Left lung (tissue), 10 donors: Measurements from ENCODE around the gene KLHL2. TPM values are rescaled to one million over a fixed set of nuclear protein-coding genes. Genes with fewer than 3 reads are reported as not detected.

Experiments
- ATAC-seq: fragments of 200-7000 bp; cut with Tn5 transposase; one replicate; pipeline ENCODE4 v1.9.1; 2020; ENCODE audit warnings: moderate library complexity
- DNase-seq, 4 donors: peaks; one replicate each; pipeline ENCODE4 v3.0.0-alpha.2; 2013 to 2020
- H3K27ac ChIP-seq, 2 donors: fragments of 200-600 bp; sonication (generic) in 1 of 2; one replicate each; pipeline versions ENCODE4 v1.5.0 to v1.8.0; 2020 to 2021
- H3K27me3 ChIP-seq, 2 donors: fragments of 200-600 bp; sonication (generic) in 1 of 2; one replicate each; pipeline versions ENCODE4 v1.5.0 to v1.8.0; 2020 to 2021
- H3K36me3 ChIP-seq, 2 donors: fragments of 200-600 bp; sonication (generic) in 1 of 2; one replicate each; pipeline versions ENCODE4 v1.5.0 to v1.8.0; 2020 to 2021
- H3K4me1 ChIP-seq, 2 donors: fragments of 200-600 bp; one replicate each; pipeline ENCODE4 v1.8.0; 2021
- H3K4me3 ChIP-seq, 2 donors: fragments of 200-600 bp; sonication (generic) in 1 of 2; one replicate each; pipeline versions ENCODE4 v1.5.0 to v1.8.0; 2020 to 2021; ENCODE audit warnings: mild to moderate bottlenecking in 1 of 2
- H3K9me3 ChIP-seq, 2 donors: fragments of 200-600 bp; sonication (generic) in 1 of 2; one replicate each; pipeline versions ENCODE4 v1.5.0 to v1.8.0; 2020 to 2021
- intact Hi-C, 2 donors: fragments of 100-400 bp; cut with DNase I; formaldehyde crosslinking; loops; one replicate each; pipeline versions ENCODE4 v1.11.2 to v1.14.2; 2022
- polyA plus RNA-seq, 6 donors: library from polyadenylated mRNA; unstranded; fragments of 120-200 nt; gene quantifications; one replicate each; pipeline ENCODE4 v1.2.1, GENCODE V29; 2013; ENCODE audit not compliant: insufficient read length in 6 of 6
- total RNA-seq, 2 donors: library from RNA; stranded (reverse); fragmentation: NEBNext Ultra II Directional; extraction: Animal tissue kit (Norgen Biotek cat#: 25700); gene quantifications; one replicate each; pipeline ENCODE4 v1.2.1, GENCODE V29; 2021
- TF ChIP-seq, protein P1 (sequence below), 2 donors: fragments of 200-600 bp; sonication (generic) in 1 of 2; IDR thresholded peaks; one replicate each; pipeline versions ENCODE4 v1.5.0 to v1.8.0; 2021; ENCODE audit warnings: antibody characterized with exemption in 2 of 2
- donor health status: DM: no; HTN: yes; CAD: no.
- donor health status: DM: no; HTN: no; CAD: no.

The KLHL2 gene
- total and polyA plus RNA-seq, 8 donors, result 16.2 to 53.4 (median 18.6) TPM

DNA sequence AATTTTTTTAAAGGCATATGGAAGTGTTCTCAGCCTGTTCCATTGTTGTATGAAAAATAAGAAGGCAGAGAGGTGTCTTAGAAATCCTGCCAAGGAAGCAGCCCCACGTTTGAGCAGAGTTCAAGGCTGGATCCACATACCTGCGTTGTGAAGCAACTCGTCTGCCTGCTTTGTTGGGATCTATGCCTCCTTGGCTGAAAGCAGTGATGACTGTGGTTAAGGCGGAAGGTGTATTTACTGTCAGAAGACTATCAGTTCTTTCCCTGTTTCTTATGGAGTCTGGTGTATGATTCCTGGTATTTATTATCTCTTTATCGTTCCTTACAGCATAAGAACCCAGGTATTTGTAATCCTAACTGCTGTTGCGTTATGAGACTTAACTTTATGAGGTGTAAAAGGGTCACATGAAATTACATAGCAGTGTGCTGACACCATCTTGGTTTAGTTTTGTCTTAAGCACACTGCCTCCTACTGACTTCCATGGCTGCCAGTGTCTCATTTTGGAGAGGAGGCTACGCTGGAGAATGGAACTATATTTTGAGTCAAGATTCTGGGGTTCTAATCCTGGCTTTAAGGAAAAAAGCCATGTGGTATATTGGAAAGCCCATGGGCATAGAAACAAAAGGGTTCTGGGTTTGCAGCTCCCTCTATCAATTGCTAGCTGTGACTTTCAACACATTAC, 117.0 kb downstream of the KLHL2 start:
- Histone ChIP-seq H3K27ac (no peak overlapping the region), H3K9me3 (no peaks in the 10 kb centered on the region), H3K4me1 (peaks cover 0 to 28% of the 10 kb centered on the region in 2 donors), H3K4me3 (no peak overlapping the region), H3K36me3 (peaks cover 0 to 17% of the 10 kb centered on the region in 2 donors), H3K27me3 (no peaks in the 10 kb centered on the region)
- TF ChIP-seq, protein P1, sequence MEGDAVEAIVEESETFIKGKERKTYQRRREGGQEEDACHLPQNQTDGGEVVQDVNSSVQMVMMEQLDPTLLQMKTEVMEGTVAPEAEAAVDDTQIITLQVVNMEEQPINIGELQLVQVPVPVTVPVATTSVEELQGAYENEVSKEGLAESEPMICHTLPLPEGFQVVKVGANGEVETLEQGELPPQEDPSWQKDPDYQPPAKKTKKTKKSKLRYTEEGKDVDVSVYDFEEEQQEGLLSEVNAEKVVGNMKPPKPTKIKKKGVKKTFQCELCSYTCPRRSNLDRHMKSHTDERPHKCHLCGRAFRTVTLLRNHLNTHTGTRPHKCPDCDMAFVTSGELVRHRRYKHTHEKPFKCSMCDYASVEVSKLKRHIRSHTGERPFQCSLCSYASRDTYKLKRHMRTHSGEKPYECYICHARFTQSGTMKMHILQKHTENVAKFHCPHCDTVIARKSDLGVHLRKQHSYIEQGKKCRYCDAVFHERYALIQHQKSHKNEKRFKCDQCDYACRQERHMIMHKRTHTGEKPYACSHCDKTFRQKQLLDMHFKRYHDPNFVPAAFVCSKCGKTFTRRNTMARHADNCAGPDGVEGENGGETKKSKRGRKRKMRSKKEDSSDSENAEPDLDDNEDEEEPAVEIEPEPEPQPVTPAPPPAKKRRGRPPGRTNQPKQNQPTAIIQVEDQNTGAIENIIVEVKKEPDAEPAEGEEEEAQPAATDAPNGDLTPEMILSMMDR (IDR thresholded peaks at IDR 0.05), result no peak
- no peak for DNase-seq
- no peak for ATAC-seq
- intact Hi-C loops, result no loop called here

DNA sequence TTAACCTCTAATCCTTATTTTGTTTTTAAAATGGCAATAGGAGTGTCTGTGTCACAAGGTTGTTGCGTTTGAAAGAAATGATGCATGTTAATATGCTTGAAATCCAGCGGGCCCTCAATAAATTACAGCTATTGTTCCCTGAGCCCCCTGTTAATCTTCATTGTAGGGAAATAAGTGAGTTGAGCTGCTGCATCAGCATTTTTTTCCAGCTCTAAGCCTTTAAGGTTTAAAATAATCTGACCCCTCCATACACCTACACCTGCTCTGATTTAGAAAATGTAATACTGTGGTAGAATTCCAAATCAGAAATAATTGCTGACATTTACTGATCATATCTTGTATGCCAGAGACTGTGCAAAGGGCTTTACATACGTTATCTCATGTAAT, 117.5 kb downstream of the KLHL2 start:
- Histone ChIP-seq H3K4me1 (peaks cover 0 to 28% of the 10 kb centered on the region in 2 donors), H3K36me3 (peaks cover 0 to 11% of the 10 kb centered on the region in 2 donors), H3K9me3 (no peaks in the 10 kb centered on the region), H3K4me3 (no peak overlapping the region), H3K27me3 (no peaks in the 10 kb centered on the region), H3K27ac (no peak overlapping the region)
- intact Hi-C loops, result no loop called here
- TF ChIP-seq, protein P1 (IDR thresholded peaks at IDR 0.05), result no peak
- ATAC-seq, result no peak
- DNase-seq, result no peak

DNA sequence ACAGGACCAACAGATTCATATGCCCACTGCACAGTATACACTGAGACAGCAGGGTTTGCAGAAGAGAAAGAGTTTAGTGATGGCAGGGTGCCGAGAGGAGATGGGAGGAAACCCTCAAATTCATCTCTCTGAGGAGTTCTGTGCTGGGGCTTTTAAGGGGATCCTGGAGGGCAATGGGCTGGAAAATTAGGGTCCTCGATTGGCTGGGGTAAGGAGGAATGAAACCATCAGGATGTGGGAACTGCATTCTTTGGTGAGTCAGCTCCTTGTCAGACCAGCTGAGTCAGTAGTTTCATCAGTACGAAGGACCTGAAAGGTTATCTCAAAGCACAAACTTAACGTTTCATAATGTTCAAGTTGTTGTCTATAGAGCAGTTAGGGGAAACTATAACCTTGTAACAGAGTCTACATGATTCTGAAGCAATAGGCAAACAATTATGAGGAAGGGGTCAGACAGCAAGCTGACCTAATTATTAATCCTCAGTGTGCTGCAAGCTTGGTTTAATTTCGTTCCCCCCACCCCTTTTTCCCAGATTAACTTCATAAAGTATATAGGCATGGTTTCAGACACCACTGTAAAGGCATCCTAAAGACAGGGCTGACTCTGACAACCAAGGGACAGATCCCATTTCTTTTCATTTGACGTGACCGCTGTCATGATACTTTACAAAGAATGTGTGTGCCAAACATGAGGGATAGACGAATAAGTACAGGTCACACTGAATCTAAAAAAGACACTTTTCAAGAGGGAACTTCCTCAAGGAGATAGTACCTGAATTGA, 118.6 kb downstream of the KLHL2 start:
- Histone ChIP-seq H3K36me3 (peaks cover 0 to 9% of the 10 kb centered on the region in 2 donors), H3K9me3 (no peaks in the 10 kb centered on the region), H3K27ac (peak overlapping the region; percentile 85 to 87), H3K27me3 (no peaks in the 10 kb centered on the region), H3K4me3 (peak overlapping the region in 1 of 2 donors; percentile 82), H3K4me1 (peaks cover 0 to 33% of the 10 kb centered on the region in 2 donors)
- ATAC-seq (peak; percentile 10), DNase-seq (no peak)
- TF ChIP-seq, protein P1 (IDR thresholded peaks at IDR 0.05), result no peak
- intact Hi-C loops, result no loop called here

DNA sequence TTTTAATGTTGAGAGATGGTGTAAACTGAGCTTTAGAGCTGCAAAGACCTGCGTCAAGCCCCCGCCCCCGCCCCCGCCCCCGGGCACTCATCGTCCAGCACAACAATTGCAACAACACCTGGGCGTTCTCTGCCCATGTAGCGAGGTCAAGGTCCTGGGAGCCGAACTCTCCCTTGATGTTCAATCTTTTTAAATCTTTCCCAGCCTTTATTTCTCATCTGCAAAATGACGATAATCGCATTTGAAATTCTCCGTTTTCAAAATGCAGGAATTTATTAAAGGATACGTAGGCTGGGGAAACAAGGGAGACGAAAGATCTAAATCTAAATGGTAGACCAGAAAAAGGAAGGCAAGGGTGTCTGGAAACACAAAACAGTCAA, 119.5 kb downstream of the KLHL2 start:
- no peaks in the 10 kb centered on the region for H3K27me3 ChIP-seq
- TF ChIP-seq, protein P1 (IDR thresholded peaks at IDR 0.05), result no peak
- intact Hi-C loops, result no loop called here
- H3K27ac ChIP-seq, result peak overlapping the region; percentile 85 to 87
- peaks cover 0 to 17% of the 10 kb centered on the region in 2 donors for H3K36me3 ChIP-seq
- ATAC-seq (peak; percentile 64), DNase-seq (peak in 1 of 4 donors; percentile 50)
- peak overlapping the region; percentile 38 to 82 for H3K4me3 ChIP-seq
- no peaks in the 10 kb centered on the region for H3K9me3 ChIP-seq
- peaks cover 0 to 42% of the 10 kb centered on the region in 2 donors for H3K4me1 ChIP-seq
